ENCODE results near the gene ZBTB16.

DNA sequence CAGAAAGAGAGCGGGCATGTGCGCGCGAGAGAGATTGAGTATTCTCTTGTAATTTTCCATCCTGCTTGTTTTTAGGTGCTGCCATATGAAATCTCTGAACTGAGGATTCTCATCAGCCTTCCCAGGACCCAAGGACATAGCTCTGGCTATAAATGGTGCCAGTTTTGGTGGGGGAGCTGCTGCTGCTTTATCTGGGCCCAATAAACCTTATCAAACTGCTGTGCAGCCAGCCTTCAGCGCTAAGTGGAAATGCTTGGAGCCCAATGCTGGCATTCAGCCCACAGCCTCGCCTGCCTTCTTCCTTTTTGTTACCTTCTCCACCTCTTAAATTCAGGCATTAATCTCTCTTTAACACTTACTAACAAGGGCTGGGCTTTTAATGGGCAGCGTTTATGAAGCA is 2.4 kb upstream of the ZBTB16 start:
- TF ChIP-seq, protein P1, sequence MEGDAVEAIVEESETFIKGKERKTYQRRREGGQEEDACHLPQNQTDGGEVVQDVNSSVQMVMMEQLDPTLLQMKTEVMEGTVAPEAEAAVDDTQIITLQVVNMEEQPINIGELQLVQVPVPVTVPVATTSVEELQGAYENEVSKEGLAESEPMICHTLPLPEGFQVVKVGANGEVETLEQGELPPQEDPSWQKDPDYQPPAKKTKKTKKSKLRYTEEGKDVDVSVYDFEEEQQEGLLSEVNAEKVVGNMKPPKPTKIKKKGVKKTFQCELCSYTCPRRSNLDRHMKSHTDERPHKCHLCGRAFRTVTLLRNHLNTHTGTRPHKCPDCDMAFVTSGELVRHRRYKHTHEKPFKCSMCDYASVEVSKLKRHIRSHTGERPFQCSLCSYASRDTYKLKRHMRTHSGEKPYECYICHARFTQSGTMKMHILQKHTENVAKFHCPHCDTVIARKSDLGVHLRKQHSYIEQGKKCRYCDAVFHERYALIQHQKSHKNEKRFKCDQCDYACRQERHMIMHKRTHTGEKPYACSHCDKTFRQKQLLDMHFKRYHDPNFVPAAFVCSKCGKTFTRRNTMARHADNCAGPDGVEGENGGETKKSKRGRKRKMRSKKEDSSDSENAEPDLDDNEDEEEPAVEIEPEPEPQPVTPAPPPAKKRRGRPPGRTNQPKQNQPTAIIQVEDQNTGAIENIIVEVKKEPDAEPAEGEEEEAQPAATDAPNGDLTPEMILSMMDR (IDR thresholded peaks at IDR 0.05; ENCODE audit: extremely low read depth in 1 of 2, insufficient read depth in 1 of 2, low read depth in 1 of 2, low read length in 2 of 2) = no peak
- TF ChIP-seq POLR2AphosphoS5 (IDR thresholded peaks at IDR 0.05; ENCODE audit: insufficient read depth, low read depth, low read length) (no peak), POLR2A (IDR thresholded peaks at IDR 0.05; ENCODE audit: low read depth, low read length) (no peak)

Measured in endothelial cell of umbilical vein (primary cell).